Stimulated activated CD4-positive, alpha-beta T cell treated with anti-CD3 and anti-CD28 coated beads, TNF-alpha, amount 100 ng/mL, for 48 hours (primary cell): ENCODE measurements around the gene SUPT5H.
A peak's percentile ranks its signal among the peaks of the same experiment; 100 is the strongest.

Source experiments
- DNase-seq, 3 donors: peaks; one replicate each; pipeline ENCODE4 v3.0.0-alpha.2; 2020; ENCODE audit warnings: low read depth in 3 of 3

The SUPT5H gene

DNA sequence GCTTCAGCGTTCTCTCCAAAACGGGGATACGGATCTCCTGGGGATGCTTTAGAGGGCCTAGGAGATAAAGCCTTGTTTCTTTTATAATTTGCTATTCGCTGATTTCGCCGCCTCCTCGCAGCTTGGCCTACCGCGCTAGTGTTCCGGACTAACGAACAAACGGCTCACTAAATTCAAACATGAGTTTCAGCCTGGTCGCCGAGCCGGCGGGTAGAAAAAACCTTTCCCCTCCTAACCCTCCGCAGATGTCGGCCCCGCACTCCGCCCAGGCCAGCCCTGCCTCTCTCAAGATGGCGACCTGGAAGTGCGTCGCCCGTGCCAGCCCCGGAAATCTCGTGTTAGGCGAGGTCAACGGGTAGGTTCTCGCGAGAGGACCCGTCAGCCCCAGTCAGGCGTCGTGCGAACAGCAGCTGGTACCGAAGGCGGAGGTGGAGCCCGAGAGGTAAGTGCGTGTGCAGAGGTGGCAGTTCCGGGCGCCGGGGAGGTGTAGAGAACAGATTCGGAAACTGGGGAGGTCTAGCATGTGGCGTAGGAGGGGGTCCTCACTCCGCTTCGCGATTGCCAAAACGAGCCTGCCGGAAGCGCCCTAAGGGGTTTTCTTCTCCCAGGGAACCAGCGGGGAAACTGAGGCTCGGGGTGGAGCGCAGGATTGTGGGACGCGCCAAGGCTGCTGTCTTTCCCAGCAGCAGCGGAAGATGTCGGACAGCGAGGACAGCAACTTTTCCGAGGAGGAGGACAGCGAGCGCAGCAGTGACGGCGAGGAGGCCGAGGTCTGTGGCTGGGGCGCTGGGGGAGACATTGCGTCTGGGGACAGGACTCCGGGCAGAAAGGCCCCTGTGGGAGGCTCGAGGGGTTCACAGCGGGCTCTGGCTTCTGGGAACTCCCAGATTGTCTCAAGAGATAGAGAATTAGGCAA, at the start of gene SUPT5H:
Gene SUPT5H, plus strand, starts transcription at position 387 of the 916 bp plus-strand sequence. Its CDS starts 309 bp downstream, at position 696.
- peak; percentile 97 to 98 (median 98) for DNase-seq

DNA sequence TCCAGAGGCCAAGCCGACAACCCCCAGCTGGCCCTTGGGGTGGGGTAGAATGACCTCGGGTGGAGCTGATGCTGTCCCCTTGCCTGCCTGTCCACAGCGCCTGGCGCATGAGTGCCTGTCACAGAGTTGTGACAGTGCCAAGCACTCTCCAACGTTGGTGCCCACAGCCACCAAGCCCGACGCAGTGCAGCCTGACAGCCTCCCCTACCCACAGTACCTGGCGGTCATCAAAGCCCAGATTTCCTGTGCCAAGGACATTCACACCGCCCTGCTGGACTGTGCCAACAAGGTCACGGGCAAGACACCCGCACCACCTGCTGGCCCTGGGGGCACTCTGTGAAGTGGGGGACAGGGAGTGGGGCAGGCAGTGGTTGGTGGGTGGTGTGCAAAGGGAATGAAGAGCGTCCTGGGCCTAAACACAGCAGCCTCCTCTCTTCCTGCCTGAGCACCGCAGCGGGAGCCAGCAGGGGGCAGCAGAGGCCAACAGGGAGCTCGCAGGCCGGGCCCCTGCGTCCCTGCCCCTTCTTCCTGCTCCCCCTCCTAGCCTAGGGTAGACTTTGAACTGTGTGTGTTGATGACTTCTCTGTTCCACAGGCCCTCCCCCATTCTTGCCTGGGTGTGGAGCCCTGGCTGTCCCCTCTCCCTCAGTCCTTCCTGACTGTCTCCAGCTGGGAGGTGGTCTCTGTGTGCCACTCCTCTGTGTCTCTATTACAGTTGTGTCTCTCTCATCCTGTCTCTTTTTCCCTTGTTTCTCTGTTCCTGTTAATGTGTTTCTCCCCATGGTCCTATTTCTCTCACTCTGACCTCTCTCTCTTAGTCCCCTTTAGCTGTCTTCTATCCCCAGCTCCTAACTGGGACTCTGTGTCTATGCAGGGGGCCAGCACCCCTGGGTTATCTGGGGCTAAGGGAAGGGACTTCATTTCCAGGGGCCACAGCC, 47.8 kb upstream of the SUPT5H start:
- peak; percentile 88 to 96 (median 91) for DNase-seq

DNA sequence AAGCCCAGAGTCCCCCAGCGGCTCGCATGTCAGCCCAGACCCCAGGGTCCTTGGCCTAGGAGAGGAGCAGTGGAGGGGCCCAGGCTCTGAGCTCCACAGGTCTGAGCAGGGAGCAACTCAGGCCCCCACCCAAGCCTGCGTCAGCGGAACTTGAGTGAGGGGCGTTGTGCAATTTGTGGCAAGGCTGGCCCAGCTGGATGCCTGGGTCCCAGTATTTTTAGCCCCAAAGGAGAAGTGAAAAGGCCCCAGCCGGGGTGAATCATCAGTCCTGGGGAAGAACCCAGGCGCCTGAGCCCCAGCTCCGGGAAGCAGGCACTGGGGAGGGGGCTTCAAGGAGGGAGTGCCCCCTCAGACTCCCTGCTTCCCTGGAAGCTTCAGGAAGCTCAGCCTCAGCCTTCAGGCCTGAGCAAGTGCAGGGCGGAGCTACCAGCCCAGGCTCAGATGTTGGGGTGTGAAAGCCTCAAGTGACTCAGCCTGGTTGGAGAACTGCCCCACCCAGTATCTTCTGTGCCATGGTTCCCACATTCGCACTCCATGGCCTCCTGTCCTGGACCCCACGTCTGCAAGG, 47.0 kb upstream of the SUPT5H start:
- DNase-seq: no peak

DNA sequence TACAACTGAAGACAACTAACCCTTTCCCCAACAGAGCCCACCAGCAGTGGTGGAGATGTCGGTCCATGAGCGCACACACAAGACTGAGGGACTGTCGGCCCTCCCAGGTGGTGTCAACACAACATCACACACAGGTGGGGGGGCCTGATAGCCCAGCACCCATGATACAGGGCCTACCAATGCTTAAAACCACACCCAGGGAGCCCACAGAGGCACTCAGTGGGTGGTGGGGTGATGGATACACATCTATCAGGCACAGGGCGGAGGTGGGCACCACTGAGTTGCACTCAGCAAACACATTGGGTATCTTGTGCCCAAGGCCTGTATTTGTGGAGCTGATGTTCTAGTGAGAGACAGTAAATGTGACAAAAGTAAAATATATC, 45.7 kb upstream of the SUPT5H start:
- DNase-seq: no peak

DNA sequence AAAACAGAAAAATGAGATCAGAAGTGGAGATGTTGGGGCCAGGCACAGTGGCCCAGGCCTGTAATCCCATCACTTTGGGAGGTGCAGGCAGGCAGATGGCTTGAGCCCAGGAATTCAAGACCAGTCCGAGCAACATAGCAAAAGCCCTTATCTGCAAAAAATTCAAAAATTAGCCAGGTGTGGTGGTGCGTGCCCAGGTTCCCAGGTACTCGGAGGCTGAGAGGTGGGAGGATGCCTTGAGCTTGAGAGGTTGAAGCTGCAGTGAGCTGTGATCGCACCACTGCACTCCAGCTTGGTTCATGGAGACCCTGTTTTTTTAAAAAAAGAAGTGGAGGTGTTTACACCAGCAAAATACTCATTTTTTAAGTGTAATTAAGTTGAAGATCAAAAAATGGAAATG, 45.3 kb upstream of the SUPT5H start:
- no peak for DNase-seq

DNA sequence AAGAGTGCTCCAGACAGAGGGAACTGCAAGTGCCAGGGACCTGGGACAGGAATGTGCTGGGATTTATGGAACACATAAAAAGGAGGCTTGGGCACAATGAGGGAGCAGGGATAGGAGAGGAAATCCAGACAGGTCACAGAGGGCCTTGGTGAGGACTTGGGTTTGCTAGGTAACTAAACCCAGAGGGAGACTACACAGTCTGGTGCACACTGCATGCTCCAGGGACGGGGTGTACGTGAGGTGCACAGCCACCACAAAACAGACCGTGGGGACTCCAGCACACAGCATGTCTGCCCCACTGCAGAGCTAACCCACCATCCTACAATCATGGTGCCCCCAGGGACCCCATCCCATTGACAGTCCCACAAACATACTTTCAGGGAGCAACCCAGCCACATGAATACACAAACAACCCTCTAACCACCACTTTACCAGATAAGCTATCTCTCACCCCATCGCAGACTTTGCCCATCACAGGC, 44.3 kb upstream of the SUPT5H start:
- DNase-seq: no peak

DNA sequence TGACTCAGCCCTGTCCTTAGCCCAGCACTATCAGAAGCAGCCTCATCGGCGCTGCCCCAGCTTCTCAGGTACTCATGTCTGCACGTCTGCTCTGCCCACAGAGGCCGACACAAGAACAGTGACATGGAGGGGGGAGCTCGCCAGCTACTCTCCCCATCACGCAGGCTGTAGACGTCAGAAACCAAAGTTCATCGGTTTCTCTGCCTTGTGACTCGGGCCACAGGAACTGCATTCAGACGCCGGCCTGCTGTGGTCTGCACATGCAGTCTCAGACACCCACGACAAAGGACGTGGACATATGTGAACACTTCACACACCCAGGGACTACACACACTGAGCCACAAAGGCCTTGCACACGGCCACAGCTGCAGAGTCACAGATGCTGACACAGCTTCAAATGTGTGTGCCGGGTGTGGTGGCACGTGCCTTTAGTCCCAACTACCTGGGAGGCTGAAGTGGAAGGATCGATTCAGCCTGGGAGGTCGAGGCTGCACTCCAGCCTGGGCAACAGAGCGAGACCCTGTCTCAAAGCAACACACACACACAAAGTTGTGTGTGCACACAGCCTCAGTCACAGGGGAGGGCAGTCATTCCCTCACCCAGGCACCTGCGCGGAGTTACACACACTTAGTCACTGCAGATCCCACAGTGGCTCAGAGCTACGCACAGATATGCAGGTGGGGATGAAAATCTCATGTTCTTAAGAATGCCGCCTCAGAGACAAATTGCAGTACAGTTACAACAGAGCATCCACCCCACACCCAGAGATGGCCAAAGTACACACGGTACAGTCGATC, 43.6 kb upstream of the SUPT5H start:
- peak in 2 of 3 donors; percentile 67 to 86 for DNase-seq

DNA sequence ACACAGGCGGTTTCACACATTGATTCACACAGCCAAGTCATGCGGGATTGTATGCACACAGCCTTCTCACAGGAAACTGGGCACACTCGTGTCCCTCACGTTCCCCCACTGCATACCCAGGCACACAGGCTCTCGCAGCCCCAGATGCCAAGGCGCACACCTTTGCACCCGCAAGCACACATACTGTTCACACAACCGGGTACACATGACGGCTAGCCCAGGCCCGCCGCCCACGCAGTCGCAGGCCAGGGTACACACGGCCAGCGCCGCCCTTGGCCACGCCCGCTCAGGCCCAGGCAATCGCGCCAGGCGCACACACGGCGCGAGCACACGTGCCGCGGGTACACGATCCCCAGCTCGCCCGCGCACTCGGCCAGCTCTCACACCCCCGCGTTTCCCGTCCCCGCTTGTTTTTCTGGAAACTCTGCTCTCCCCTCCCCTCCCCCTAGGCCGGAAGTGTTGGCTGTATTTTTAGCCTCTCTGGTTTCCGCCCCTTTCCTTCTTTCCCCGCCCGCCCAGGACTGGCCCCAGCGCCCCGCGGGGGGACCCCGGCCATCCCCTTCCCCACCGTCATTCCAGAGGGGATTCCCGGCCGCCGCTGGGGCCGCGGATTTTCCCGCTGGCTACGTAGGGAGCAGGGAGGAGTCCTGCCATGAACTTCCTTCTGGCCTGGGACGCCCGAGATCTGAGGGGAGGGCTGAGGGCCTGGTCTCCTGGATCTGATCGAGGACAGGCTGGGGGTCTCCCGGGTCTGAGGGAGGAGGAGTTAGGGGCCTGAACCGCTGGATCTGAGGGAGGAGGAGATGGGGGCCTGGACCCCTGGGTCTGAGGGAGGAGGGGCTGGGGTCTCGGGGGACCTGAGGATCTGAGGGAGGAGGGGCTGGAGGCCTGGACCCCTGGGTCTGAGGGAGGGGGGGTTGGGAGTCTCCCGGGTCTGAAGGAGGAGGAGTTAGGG, 42.8 kb upstream of the SUPT5H start:
- peak; percentile 74 to 84 (median 79) for DNase-seq

DNA sequence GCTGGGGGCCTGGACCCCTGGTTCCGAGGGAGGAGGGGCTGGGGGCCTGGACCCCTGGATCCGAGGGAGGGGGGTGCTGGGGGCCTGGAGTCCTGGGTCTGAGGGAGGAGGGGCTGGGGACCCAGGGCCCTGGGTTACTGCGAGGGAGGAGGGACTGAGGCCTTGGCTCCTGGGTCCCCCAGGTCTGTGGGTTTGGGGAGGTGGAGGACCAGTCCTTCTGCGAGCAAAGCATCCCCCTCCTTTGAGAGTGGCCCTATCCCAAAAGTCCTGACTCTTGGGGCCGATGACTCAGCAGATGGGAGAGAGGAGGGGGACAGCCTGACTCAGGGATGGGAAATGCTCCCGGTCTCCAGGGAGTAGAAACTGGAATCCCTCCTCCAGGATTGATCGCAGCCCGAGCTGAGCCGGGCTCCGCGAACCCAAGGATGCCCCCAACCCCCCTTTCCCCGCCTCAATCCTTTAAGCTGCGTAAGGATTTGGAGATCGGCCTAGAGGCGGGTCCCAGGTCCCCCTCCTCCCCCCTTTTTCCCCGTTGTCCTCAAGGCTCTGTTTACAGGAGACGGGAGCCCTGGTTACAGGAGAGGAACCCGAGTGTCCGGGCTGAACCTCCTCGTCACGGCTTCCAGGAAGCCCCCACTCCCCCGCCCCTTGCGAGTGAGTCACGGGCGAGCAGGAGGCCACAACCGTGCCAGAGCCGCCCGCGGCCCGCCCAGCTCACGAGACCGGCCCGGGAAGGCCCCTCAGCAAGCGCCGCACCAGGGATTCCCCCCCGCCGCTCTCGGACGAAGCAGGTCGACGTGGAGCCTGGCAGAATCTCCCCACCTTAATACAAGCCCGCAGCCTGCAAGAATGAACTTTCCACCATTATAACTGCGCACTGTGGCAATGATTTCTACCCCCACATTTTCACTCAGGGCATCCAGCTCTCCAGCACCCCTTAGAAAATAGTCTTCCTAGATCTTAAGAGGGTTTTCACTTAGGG, 41.8 kb upstream of the SUPT5H start:
- peak; percentile 91 to 96 (median 92) for DNase-seq

DNA sequence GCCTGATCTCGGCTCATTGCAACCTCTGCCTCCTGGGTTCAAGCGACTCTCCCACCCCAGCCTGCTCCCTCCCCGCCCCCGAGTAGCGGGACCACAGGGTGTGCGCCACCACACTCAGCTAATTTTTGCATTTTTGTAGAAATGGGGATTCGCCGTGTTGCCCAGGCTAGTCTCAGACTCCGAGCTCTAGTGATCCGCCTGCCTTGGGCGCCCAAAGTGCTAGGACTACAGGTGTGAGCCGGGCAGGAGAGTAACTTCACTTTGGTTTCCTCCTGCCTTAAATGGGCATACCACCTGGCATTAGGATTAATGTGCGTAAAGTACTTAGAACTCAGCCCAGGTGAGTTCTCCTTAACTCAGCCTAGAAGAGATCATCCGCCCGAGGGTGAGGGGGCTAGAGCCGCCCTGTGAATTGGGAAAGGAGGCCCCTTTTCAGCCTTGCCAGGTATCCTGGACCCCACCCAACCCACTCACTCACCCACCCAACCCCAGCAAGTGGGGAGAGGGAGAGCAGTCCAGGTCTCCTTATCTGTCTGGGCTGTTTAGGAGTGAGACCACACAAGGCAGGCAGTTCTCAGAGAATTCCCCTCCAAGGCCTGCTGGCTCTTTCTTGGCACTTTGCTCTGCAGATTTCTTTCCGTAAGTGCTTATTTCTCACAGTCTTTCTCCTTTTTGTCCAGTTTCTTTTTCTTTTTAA, 40.0 kb upstream of the SUPT5H start:
- no peak for DNase-seq

DNA sequence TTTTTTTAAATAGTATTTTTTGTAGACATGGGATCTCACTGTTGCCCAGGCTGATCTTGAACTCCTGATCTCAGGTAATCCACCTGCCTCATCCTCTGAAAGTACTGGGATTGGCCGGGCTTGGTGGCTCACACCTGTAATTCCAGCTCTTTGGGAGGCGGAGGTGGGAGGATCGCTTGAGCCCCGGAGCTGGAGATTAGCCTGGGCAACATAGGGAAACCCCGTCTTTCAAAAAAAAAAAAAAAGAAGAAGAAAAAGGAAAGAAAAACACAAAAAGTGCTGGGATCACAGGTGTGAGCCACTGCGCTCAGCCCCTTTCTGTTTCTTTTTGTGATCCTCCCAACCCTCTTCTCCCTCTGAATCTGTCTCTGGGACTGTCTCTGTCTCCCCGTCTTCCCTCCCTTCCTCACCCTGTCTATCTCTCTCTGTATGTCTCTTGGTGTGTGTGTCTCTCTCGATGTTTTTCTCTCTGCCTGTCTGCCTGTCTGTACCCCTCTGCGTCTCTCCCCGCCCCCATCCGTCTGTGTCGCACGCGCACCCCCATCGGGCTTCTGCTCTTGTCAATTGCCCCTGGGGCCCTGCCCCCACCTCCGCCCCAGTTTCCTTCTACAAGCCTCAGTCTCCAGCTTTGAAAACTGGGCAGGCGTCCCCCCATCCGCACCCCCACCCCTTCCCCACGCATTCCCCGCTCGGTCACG, 39.3 kb upstream of the SUPT5H start:
- DNase-seq: peak; percentile 47 to 84 (median 73)

DNA sequence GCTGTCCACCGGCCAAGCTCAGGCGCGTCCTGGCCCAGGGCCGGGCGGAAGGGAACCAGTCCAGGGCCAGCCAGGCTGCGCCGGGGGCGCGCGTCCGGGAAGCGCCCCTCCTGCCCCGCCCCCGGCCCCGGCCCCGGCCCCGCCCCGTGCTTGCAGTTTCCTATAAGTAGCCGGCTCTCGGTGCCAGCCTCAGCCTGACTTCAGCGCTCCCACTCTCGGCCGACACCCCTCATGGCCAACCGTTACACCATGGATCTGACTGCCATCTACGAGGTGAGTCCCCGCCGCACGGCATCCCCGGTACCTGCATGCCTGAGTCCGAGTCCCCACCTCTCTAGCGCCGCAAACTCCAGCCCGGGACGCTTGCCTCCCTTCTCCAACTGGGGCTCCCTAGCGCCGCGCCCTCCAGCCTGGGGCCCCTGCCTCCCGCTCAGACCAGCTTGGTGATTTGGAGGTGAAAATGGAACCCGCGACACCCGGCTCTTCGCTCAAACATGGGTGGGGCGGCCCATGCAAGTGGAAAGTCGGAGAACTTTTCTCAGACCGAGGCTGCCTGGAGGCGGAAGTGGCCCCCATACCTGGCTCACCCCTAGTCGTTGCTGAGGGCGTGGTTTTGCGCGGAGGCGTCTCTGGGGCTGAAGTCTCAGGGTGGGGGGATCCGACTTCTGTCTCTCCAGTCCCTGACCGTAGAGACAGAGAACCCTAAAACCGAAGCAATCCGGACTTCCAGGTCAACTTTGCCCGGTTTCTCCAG, 38.5 kb upstream of the SUPT5H start, which contains the start of gene ZFP36:
Gene ZFP36, plus strand, starts transcription at position 192 of the 754 bp plus-strand sequence. Its CDS starts 58 bp downstream, at position 250.
- peak; percentile 77 to 87 (median 80) for DNase-seq

DNA sequence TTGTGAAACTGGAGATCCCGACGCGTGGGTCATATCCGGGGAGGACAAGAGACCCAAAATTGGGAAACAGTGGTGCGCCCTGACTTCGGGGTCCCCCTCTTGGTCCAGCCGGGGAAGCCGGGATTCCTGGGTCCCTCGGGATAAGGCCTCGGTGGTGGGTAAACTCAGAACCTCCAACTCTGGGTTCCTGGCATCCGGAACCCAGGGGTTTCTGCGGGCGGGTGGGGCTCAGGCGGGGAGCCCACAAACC, 38.0 kb upstream of the SUPT5H start:
- no peak for DNase-seq

DNA sequence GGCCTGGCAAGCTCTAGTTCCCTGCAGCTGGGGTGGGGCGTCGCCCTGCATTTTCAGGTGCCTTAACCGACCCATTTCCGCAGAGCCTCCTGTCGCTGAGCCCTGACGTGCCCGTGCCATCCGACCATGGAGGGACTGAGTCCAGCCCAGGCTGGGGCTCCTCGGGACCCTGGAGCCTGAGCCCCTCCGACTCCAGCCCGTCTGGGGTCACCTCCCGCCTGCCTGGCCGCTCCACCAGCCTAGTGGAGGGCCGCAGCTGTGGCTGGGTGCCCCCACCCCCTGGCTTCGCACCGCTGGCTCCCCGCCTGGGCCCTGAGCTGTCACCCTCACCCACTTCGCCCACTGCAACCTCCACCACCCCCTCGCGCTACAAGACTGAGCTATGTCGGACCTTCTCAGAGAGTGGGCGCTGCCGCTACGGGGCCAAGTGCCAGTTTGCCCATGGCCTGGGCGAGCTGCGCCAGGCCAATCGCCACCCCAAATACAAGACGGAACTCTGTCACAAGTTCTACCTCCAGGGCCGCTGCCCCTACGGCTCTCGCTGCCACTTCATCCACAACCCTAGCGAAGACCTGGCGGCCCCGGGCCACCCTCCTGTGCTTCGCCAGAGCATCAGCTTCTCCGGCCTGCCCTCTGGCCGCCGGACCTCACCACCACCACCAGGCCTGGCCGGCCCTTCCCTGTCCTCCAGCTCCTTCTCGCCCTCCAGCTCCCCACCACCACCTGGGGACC, 37.6 kb upstream of the SUPT5H start:
- no peak for DNase-seq

DNA sequence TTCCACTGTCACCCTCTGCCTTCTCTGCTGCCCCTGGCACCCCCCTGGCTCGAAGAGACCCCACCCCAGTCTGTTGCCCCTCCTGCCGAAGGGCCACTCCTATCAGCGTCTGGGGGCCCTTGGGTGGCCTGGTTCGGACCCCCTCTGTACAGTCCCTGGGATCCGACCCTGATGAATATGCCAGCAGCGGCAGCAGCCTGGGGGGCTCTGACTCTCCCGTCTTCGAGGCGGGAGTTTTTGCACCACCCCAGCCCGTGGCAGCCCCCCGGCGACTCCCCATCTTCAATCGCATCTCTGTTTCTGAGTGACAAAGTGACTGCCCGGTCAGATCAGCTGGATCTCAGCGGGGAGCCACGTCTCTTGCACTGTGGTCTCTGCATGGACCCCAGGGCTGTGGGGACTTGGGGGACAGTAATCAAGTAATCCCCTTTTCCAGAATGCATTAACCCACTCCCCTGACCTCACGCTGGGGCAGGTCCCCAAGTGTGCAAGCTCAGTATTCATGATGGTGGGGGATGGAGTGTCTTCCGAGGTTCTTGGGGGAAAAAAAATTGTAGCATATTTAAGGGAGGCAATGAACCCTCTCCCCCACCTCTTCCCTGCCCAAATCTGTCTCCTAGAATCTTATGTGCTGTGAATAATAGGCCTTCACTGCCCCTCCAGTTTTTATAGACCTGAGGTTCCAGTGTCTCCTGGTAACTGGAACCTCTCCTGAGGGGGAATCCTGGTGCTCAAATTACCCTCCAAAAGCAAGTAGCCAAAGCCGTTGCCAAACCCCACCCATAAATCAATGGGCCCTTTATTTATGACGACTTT, 36.8 kb upstream of the SUPT5H start:
- no peak for DNase-seq
